GM13977 (cell line): ENCODE data around the gene SLC34A3.

ENCODE experiments used
- DNase-seq: peaks from one replicate; pipeline ENCODE4 v3.0.0; 2012; ENCODE audit warnings: low spot score
- in situ Hi-C: fragments of 300-500 bp; cut with MboI; formaldehyde crosslinking; loops from one replicate; pipeline ENCODE4 v1.12.0; 2022; ENCODE audit warnings: low sequenced_read_pairs, low pct_unique_long_range_greater_than_20kb, mixed read lengths, inconsistent platforms; ENCODE audit not compliant: unreplicated experiment
- TF ChIP-seq, protein P1 (sequence below): IDR thresholded peaks from 2 replicates; pipeline ENCODE4 v1.5.1; 2012; ENCODE audit warnings: mild to moderate bottlenecking, control low read depth; ENCODE audit not compliant: insufficient read depth; ENCODE audit errors: extremely low read depth, missing control alignments

The SLC34A3 gene

DNA sequence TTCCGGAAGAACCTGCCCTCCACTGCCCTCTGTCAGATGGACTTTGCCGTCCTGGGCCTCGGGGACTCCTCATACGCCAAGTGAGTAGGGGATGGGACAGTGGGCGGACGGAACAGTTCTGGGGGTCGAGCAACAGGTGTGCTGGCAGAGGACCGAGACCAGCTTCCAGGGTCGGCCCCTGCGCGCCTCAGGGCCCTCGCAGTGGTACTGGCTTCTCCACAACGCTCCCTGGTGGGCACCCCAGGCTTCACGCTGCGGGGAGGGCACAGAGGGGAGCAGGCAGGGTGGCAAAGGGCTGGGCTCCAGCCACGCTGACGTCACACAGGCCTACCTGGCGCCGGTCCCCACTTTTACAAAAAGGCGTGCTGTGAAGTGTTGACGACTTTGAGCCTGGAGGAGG lies 18.2 kb upstream of the SLC34A3 start:
- in situ Hi-C loops = no loop called here
- no peak for DNase-seq
- TF ChIP-seq, protein P1, sequence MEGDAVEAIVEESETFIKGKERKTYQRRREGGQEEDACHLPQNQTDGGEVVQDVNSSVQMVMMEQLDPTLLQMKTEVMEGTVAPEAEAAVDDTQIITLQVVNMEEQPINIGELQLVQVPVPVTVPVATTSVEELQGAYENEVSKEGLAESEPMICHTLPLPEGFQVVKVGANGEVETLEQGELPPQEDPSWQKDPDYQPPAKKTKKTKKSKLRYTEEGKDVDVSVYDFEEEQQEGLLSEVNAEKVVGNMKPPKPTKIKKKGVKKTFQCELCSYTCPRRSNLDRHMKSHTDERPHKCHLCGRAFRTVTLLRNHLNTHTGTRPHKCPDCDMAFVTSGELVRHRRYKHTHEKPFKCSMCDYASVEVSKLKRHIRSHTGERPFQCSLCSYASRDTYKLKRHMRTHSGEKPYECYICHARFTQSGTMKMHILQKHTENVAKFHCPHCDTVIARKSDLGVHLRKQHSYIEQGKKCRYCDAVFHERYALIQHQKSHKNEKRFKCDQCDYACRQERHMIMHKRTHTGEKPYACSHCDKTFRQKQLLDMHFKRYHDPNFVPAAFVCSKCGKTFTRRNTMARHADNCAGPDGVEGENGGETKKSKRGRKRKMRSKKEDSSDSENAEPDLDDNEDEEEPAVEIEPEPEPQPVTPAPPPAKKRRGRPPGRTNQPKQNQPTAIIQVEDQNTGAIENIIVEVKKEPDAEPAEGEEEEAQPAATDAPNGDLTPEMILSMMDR = no peak

DNA sequence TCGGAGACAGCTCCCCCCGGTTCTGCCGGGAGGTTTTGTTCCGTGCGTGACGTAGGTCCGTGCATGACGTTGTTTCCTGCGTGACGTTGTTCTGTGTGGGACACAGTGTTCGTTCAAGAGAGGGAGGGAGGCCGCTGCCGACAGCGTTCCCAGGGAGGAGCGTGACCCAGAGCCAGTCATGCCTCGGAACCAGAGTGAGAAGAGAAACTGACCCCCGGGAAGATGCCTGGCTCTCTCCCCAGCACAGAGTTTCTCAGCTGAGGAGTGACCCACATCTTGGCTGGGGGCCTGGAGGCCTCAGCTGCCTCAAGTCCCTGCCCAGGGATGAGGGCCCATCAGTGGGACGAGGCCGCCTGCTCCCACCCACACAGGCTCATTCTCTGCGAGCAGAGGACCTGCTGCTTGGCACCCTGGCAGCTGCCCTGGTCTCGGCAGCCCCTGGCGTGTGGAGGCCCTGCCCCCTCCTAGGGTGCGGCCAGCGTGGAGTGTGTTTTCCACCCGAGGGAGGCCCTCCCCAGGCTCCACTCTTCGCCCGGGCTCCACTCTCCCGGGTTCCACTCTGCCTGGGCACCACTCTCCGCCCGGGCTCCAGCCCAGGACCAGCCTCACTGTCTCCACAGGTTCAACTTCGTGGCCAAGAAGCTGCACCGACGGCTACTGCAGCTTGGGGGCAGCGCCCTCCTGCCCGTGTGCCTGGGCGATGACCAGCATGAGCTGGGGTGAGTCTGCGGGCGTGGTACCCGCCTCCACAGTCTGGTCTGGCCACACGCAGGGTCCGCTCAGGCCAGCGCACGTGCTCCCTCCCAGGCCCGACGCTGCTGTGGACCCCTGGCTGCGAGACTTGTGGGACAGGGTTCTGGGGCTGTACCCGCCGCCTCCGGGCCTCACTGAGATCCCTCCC lies 17.3 kb upstream of the SLC34A3 start:
- no peak for DNase-seq

DNA sequence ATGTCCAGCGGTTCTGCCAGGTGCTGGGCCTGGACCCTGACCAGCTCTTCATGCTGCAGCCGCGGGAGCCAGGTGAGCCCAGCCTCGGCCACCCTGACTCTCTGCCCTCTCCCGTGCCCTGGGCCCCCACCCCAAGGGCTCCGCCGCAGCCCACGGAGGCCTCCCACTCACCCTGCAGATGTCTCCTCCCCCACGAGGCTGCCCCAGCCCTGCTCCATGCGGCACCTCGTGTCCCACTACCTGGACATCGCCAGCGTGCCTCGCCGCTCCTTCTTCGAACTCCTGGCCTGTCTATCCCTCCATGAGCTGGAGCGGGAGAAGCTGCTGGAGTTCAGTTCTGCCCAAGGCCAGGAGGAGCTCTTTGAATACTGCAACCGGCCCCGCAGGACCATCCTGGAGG lies 16.1 kb upstream of the SLC34A3 start:
- in situ Hi-C loops = no loop called here
- no peak for DNase-seq
- TF ChIP-seq, protein P1 = no peak

More for the DNA sequence above, 17.3 kb upstream of the SLC34A3 start:
- in situ Hi-C loops = no loop called here
- TF ChIP-seq, protein P1 = peak; percentile 34

DNA sequence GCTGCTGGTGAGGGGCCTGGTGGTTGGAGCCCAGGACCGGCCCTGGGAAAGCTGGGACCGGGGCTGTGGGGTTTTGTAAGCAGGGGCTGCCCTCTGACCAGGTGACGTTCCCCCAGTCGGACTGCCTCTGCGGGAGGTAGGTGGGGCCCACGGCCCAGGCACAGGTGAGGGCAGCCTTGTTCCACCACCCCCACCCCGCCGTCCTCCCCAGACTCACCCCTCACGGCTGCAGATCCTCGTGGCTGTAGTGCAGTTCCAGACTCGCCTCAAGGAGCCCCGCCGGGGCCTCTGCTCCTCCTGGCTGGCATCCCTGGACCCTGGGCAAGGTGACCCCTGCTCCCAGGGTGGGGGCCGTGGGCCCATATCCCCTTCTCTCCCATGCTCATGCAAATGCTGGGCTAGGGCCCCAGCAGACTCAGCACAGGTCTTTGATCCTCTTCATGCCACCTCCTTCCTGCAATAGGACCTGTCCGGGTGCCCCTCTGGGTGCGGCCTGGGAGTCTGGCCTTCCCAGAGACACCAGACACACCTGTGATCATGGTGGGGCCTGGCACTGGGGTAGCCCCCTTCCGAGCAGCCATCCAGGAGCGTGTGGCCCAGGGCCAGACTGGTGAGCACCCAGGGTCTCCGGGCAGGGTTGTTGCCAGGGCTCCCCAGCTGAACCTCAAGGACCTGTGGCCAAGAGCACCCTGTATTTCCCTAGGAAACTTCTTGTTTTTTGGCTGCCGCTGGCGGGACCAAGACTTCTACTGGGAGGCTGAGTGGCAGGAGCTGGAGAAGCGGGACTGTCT lies 15.3 kb upstream of the SLC34A3 start:
- in situ Hi-C loops = no loop called here
- TF ChIP-seq, protein P1 = no peak
- no peak for DNase-seq

DNA sequence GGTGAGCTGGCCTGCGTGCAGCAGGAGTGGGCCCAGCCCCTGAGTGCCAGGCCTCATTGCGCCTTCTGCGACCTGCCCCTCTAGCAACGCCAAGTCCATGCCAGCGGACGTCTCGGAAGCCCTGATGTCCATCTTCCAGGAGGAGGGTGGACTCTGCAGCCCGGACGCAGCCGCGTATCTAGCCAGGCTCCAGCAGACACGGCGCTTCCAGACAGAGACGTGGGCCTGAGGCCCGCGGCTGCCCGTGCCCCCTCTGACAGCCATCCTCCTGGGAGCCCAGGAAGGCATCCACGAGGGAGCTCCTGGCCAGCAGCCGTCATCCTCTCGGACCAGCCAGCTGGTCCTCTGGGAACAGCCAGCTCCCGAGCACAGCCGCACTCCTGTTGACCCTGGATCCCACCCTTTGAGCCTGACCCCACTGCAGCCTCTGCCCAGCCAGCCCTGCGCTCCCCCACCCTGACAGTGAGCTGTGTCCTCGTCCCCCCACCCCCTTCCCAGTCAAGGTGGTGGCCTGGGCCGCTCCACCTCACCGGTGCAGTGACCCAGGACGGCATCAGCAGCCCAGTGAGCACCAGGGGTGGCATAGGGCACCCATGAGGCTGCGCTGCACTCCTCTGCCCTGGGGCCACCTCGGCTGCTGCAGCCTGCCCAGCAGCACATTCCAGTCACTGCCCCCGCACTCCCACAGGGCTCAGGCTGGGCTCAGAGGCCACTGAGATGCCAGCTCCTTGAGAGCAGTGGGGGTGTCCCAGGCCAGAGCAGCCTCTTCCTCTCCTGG lies 14.3 kb upstream of the SLC34A3 start:
- in situ Hi-C loops = no loop called here
- TF ChIP-seq, protein P1 = no peak
- DNase-seq = no peak
